ENCODE results near the gene NUDC.

NUDC gene

GRCh38 chr1:26953374-26953773 lies 31.8 kb downstream of the NUDC start:
- peaks cover 33% of the 10 kb centered on the region for H3K36me3 ChIP-seq (ENCODE audit: control insufficient read depth, insufficient read depth, low read length)

GRCh38 chr1:26956321-26956720 lies 34.8 kb downstream of the NUDC start:
- H3K36me3 ChIP-seq (ENCODE audit: control insufficient read depth, insufficient read depth, low read length), result peaks cover 14% of the 10 kb centered on the region
- no peaks in the 10 kb centered on the region; the same call in 1 of the 2 replicates for H3K4me1 ChIP-seq (ENCODE audit: control insufficient read depth, insufficient read depth, low read length)
- H3K9me3 ChIP-seq (ENCODE audit: control insufficient read depth, insufficient read depth, low read length), result no peaks in the 10 kb centered on the region
- no peaks in the 10 kb centered on the region for H3K27me3 ChIP-seq (ENCODE audit: control insufficient read depth, insufficient read depth, low read length)
- no peak overlapping the region for H3K9ac ChIP-seq (ENCODE audit: low read depth, low read length)
- H3K27ac ChIP-seq (ENCODE audit: low read depth, low read length), result no peak overlapping the region
- H3K4me3 ChIP-seq (ENCODE audit: low read depth, low read length), result no peak overlapping the region

More at GRCh38 chr1:26953374-26953773, 31.8 kb downstream of the NUDC start:
- no peaks in the 10 kb centered on the region for H3K9me3 ChIP-seq (ENCODE audit: control insufficient read depth, insufficient read depth, low read length)
- H3K4me1 ChIP-seq (ENCODE audit: control insufficient read depth, insufficient read depth, low read length), result no peaks in the 10 kb centered on the region
- H3K4me3 ChIP-seq (ENCODE audit: low read depth, low read length), result no peak overlapping the region
- H3K9ac ChIP-seq (ENCODE audit: low read depth, low read length), result no peak overlapping the region
- H3K27ac ChIP-seq (ENCODE audit: low read depth, low read length), result no peak overlapping the region
- no peaks in the 10 kb centered on the region for H3K27me3 ChIP-seq (ENCODE audit: control insufficient read depth, insufficient read depth, low read length)

GRCh38 chr1:26957306-26957705 lies 35.8 kb downstream of the NUDC start:
- no peaks in the 10 kb centered on the region for H3K9me3 ChIP-seq (ENCODE audit: control insufficient read depth, insufficient read depth, low read length)
- no peak overlapping the region for H3K4me3 ChIP-seq (ENCODE audit: low read depth, low read length)
- no peaks in the 10 kb centered on the region; the same call in 1 of the 2 replicates for H3K4me1 ChIP-seq (ENCODE audit: control insufficient read depth, insufficient read depth, low read length)
- no peaks in the 10 kb centered on the region for H3K27me3 ChIP-seq (ENCODE audit: control insufficient read depth, insufficient read depth, low read length)
- H3K9ac ChIP-seq (ENCODE audit: low read depth, low read length), result no peak overlapping the region
- H3K36me3 ChIP-seq (ENCODE audit: control insufficient read depth, insufficient read depth, low read length), result peaks cover 9% of the 10 kb centered on the region; the same call in 1 of the 2 replicates
- no peak overlapping the region for H3K27ac ChIP-seq (ENCODE audit: low read depth, low read length)

GRCh38 chr1:26959270-26959669 lies 37.7 kb downstream of the NUDC start:
- Histone ChIP-seq H3K4me3 (ENCODE audit: low read depth, low read length) (peak overlapping the region; percentile 94), H3K9me3 (ENCODE audit: control insufficient read depth, insufficient read depth, low read length) (no peaks in the 10 kb centered on the region), H3K4me1 (ENCODE audit: control insufficient read depth, insufficient read depth, low read length) (no peaks in the 10 kb centered on the region; the same call in 1 of the 2 replicates), H3K9ac (ENCODE audit: low read depth, low read length) (no peak overlapping the region), H3K36me3 (ENCODE audit: control insufficient read depth, insufficient read depth, low read length) (no peaks in the 10 kb centered on the region), H3K27me3 (ENCODE audit: control insufficient read depth, insufficient read depth, low read length) (no peaks in the 10 kb centered on the region), H3K27ac (ENCODE audit: low read depth, low read length) (no peak overlapping the region)

GRCh38 chr1:26959722-26960624 lies 38.4 kb downstream of the NUDC start, which contains the start of gene KDF1:
Gene KDF1, minus strand, starts transcription at chr1:26960468. Its CDS starts 8,088 bp downstream, at chr1:26952380.
- Histone ChIP-seq H3K27me3 (ENCODE audit: control insufficient read depth, insufficient read depth, low read length) (no peaks in the 10 kb centered on the region), H3K9me3 (ENCODE audit: control insufficient read depth, insufficient read depth, low read length) (no peaks in the 10 kb centered on the region), H3K9ac (ENCODE audit: low read depth, low read length) (peak within 1 kb of the TSS; percentile 57), H3K27ac (ENCODE audit: low read depth, low read length) (no peak within 1 kb of the TSS), H3K36me3 (ENCODE audit: control insufficient read depth, insufficient read depth, low read length) (no peaks in the 10 kb centered on the region), H3K4me1 (ENCODE audit: control insufficient read depth, insufficient read depth, low read length) (no peaks in the 10 kb centered on the region; the same call in 1 of the 2 replicates), H3K4me3 (ENCODE audit: low read depth, low read length) (peak within 1 kb of the TSS; percentile 94)

GRCh38 chr1:26960625-26960966 lies 39.1 kb downstream of the NUDC start:
- Histone ChIP-seq H3K4me1 (ENCODE audit: control insufficient read depth, insufficient read depth, low read length) (no peaks in the 10 kb centered on the region; the same call in 1 of the 2 replicates), H3K36me3 (ENCODE audit: control insufficient read depth, insufficient read depth, low read length) (no peaks in the 10 kb centered on the region), H3K27me3 (ENCODE audit: control insufficient read depth, insufficient read depth, low read length) (no peaks in the 10 kb centered on the region), H3K9me3 (ENCODE audit: control insufficient read depth, insufficient read depth, low read length) (no peaks in the 10 kb centered on the region), H3K9ac (ENCODE audit: low read depth, low read length) (0 out of 2 replicates have a peak overlapping the region, but pooled peaks have one; percentile 3), H3K27ac (ENCODE audit: low read depth, low read length) (no peak overlapping the region), H3K4me3 (ENCODE audit: low read depth, low read length) (peak overlapping the region; percentile 94)

GRCh38 chr1:26961826-26962225 lies 40.3 kb downstream of the NUDC start:
- Histone ChIP-seq H3K27ac (ENCODE audit: low read depth, low read length) (no peak overlapping the region), H3K4me1 (ENCODE audit: control insufficient read depth, insufficient read depth, low read length) (no peaks in the 10 kb centered on the region; the same call in 1 of the 2 replicates), H3K4me3 (ENCODE audit: low read depth, low read length) (no peak overlapping the region), H3K27me3 (ENCODE audit: control insufficient read depth, insufficient read depth, low read length) (no peaks in the 10 kb centered on the region), H3K36me3 (ENCODE audit: control insufficient read depth, insufficient read depth, low read length) (no peaks in the 10 kb centered on the region), H3K9ac (ENCODE audit: low read depth, low read length) (no peak overlapping the region), H3K9me3 (ENCODE audit: control insufficient read depth, insufficient read depth, low read length) (no peaks in the 10 kb centered on the region)

GRCh38 chr1:26965213-26965612 lies 43.7 kb downstream of the NUDC start:
- Histone ChIP-seq H3K9me3 (ENCODE audit: control insufficient read depth, insufficient read depth, low read length) (no peaks in the 10 kb centered on the region), H3K4me1 (ENCODE audit: control insufficient read depth, insufficient read depth, low read length) (no peaks in the 10 kb centered on the region; the same call in 1 of the 2 replicates), H3K36me3 (ENCODE audit: control insufficient read depth, insufficient read depth, low read length) (no peaks in the 10 kb centered on the region), H3K4me3 (ENCODE audit: low read depth, low read length) (no peak overlapping the region), H3K27ac (ENCODE audit: low read depth, low read length) (no peak overlapping the region), H3K9ac (ENCODE audit: low read depth, low read length) (no peak overlapping the region), H3K27me3 (ENCODE audit: control insufficient read depth, insufficient read depth, low read length) (no peaks in the 10 kb centered on the region)

- H3K9ac ChIP-seq (ENCODE audit: low read depth, low read length), result no peak overlapping the region
- no peaks in the 10 kb centered on the region for H3K27me3 ChIP-seq (ENCODE audit: control insufficient read depth, insufficient read depth, low read length)
- no peaks in the 10 kb centered on the region; the same call in 1 of the 2 replicates for H3K4me1 ChIP-seq (ENCODE audit: control insufficient read depth, insufficient read depth, low read length)
- no peak overlapping the region for H3K27ac ChIP-seq (ENCODE audit: low read depth, low read length)
- H3K9me3 ChIP-seq (ENCODE audit: control insufficient read depth, insufficient read depth, low read length), result no peaks in the 10 kb centered on the region
- no peaks in the 10 kb centered on the region for H3K36me3 ChIP-seq (ENCODE audit: control insufficient read depth, insufficient read depth, low read length)
- no peak overlapping the region for H3K4me3 ChIP-seq (ENCODE audit: low read depth, low read length)
Observed at GRCh38 chr1:26965628-26966027, 44.1 kb downstream of the NUDC start.

- H3K4me3 ChIP-seq (ENCODE audit: low read depth, low read length), result no peak overlapping the region
- H3K4me1 ChIP-seq (ENCODE audit: control insufficient read depth, insufficient read depth, low read length), result peaks cover 12% of the 10 kb centered on the region; the same call in 1 of the 2 replicates
- H3K27ac ChIP-seq (ENCODE audit: low read depth, low read length), result no peak overlapping the region
- H3K9ac ChIP-seq (ENCODE audit: low read depth, low read length), result no peak overlapping the region
- no peaks in the 10 kb centered on the region for H3K9me3 ChIP-seq (ENCODE audit: control insufficient read depth, insufficient read depth, low read length)
- H3K27me3 ChIP-seq (ENCODE audit: control insufficient read depth, insufficient read depth, low read length), result no peaks in the 10 kb centered on the region
- no peaks in the 10 kb centered on the region for H3K36me3 ChIP-seq (ENCODE audit: control insufficient read depth, insufficient read depth, low read length)
Observed at GRCh38 chr1:26970810-26971209, 49.3 kb downstream of the NUDC start.

GRCh38 chr1:26971590-26971989 lies 50.0 kb downstream of the NUDC start:
- no peaks in the 10 kb centered on the region for H3K36me3 ChIP-seq (ENCODE audit: control insufficient read depth, insufficient read depth, low read length)
- no peaks in the 10 kb centered on the region for H3K27me3 ChIP-seq (ENCODE audit: control insufficient read depth, insufficient read depth, low read length)
- H3K4me1 ChIP-seq (ENCODE audit: control insufficient read depth, insufficient read depth, low read length), result peaks cover 12% of the 10 kb centered on the region; the same call in 1 of the 2 replicates
- no peak overlapping the region for H3K4me3 ChIP-seq (ENCODE audit: low read depth, low read length)
- no peak overlapping the region for H3K9ac ChIP-seq (ENCODE audit: low read depth, low read length)
- no peak overlapping the region for H3K27ac ChIP-seq (ENCODE audit: low read depth, low read length)
- no peaks in the 10 kb centered on the region for H3K9me3 ChIP-seq (ENCODE audit: control insufficient read depth, insufficient read depth, low read length)
